ENCODE data around the gene PCNX2. TPM values are rescaled to one million over a fixed set of nuclear protein-coding genes. Genes with fewer than 3 reads are reported as not detected.

The PCNX2 gene
- total RNA-seq, 2 experiments from 2014 or later: 17.6 to 31.7 TPM

GRCh38 chr1:233277637-233278606 is 17.6 kb downstream of the PCNX2 start:
- no peaks in the 10 kb centered on the region for H3K27me3 Mint-ChIP-seq
- DNase-seq: no peak
- CTCF ChIA-PET: no interaction called here
- peaks cover 30% of the 10 kb centered on the region for H3K36me3 Mint-ChIP-seq
- H3K4me3 Mint-ChIP-seq: no peak overlapping the region
- no peak for ATAC-seq
- no peaks in the 10 kb centered on the region for H3K9me3 Mint-ChIP-seq (ENCODE audit: low read depth)
- no peak overlapping the region for H3K27ac Mint-ChIP-seq
- peaks cover 21% of the 10 kb centered on the region for H3K4me1 Mint-ChIP-seq

DNA sequence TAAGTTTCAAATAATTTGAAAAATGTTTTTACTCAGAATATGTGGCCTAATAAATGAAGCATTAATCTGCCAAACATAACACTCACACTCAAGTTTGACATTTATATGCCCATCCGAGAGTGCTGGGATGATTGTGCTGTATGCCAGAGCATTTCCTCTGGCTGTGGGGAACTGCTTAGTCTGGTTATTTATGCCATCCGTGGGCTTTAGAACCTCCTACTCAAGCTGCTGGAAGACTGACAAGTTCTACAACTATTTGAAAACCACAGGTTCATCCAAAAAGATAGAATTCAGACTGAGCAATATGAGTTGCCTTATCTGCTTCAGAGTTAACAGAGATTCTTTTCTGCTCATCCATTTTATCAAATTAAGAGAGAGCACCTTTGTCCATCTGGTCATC is 25.9 kb downstream of the PCNX2 start:
- Mint-ChIP-seq H3K27ac (no peak overlapping the region), H3K27me3 (no peaks in the 10 kb centered on the region), H3K36me3 (peaks cover 37% of the 10 kb centered on the region), H3K9me3 (ENCODE audit: low read depth) (no peaks in the 10 kb centered on the region), H3K4me3 (no peak overlapping the region), H3K4me1 (peaks cover 36% of the 10 kb centered on the region)
- ATAC-seq (no peak), DNase-seq (no peak)
- CTCF ChIA-PET: no interaction called here

- H3K27me3 Mint-ChIP-seq: no peaks in the 10 kb centered on the region
- peaks cover 38% of the 10 kb centered on the region for H3K36me3 Mint-ChIP-seq
- CTCF ChIA-PET: no interaction called here
- H3K4me1 Mint-ChIP-seq: peaks cover 33% of the 10 kb centered on the region
- H3K4me3 Mint-ChIP-seq: no peak overlapping the region
- ATAC-seq (no peak), DNase-seq (no peak)
- H3K27ac Mint-ChIP-seq: no peak overlapping the region
- H3K9me3 Mint-ChIP-seq (ENCODE audit: low read depth): no peaks in the 10 kb centered on the region
Measured at GRCh38 chr1:233268389-233269022, 27.0 kb downstream of the PCNX2 start.

DNA sequence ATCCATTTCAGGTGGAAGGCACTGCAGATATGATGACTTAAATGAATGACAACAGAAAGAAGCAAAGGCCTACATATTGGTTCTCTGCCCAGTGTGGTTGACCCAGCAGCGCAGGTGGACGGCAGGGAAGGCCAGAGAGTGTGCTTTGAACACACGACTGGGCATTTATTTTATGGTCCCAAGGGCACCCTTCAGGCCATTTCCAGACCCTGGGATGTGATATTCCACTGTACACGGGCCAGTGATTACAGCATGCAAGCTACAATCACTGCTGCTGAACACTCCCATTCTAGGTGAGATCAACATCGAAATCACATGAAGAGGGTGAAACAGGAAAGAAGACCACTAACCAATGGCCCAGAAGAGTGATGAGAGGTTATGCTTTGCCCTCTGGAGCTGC is 33.8 kb downstream of the PCNX2 start:
- no peak overlapping the region for H3K27ac Mint-ChIP-seq
- DNase-seq (no peak), ATAC-seq (no peak)
- no peak overlapping the region for H3K4me3 Mint-ChIP-seq
- H3K36me3 Mint-ChIP-seq: peaks cover 44% of the 10 kb centered on the region
- H3K9me3 Mint-ChIP-seq (ENCODE audit: low read depth): no peaks in the 10 kb centered on the region
- CTCF ChIA-PET: no interaction called here
- H3K4me1 Mint-ChIP-seq: peaks cover 23% of the 10 kb centered on the region
- no peaks in the 10 kb centered on the region for H3K27me3 Mint-ChIP-seq

- DNase-seq: no peak
- peak overlapping the region; percentile 3 for H3K27ac Mint-ChIP-seq
- ATAC-seq: peak; percentile 69
- peaks cover 42% of the 10 kb centered on the region for H3K36me3 Mint-ChIP-seq
- no peak overlapping the region for H3K4me3 Mint-ChIP-seq
- CTCF ChIA-PET: no interaction called here
- peaks cover 21% of the 10 kb centered on the region for H3K4me1 Mint-ChIP-seq
- no peaks in the 10 kb centered on the region for H3K9me3 Mint-ChIP-seq (ENCODE audit: low read depth)
- no peaks in the 10 kb centered on the region for H3K27me3 Mint-ChIP-seq
Measured at GRCh38 chr1:233261206-233261605, 34.3 kb downstream of the PCNX2 start.

DNA sequence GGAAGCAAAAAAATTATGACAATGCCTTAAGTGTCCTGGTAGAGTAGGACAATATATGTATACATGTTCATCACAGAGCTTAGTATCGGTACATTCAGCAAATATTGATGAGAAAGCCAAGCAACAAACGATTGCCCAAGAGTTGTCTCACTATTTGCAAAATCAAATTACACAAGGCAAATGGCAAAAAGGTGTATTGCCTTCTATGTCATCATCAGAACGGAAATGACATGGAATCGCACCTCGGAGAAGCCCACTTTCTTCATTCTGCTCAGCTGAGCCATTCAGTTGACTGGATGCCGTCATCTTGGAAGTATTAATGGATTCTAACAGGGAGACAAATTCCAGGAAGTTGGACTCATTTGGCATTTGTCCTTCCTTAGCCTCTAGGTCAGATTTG is 37.7 kb downstream of the PCNX2 start:
- Mint-ChIP-seq H3K4me3 (no peak overlapping the region), H3K27me3 (no peaks in the 10 kb centered on the region), H3K27ac (no peak overlapping the region), H3K4me1 (peaks cover 18% of the 10 kb centered on the region), H3K9me3 (ENCODE audit: low read depth) (no peaks in the 10 kb centered on the region), H3K36me3 (peaks cover 39% of the 10 kb centered on the region)
- DNase-seq (no peak), ATAC-seq (no peak)
- CTCF ChIA-PET: interaction anchor here (1.1 kb wide), 1 partner anchor 46 kb away, joined by 3 read pairs; no protein-coding TSS in a partner anchor

DNA sequence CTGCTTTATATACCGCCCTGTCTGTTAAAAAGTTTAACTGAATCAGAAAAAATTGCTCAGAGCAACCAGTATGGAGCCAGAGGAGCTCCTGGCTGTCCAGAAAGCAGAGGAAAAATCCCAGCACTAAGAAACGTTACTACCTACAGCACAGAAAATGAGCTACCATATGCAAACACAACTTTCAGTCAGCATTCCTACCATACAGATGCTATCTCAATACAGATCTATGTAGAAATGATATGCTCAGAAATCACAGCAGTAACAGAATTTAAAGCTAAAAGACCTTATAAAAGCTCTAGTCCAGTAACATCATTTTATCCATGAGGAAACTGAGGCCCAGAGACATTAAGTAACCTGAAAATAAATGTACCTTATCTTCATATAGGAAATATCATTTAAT is 38.7 kb downstream of the PCNX2 start:
- no peak overlapping the region for H3K4me3 Mint-ChIP-seq

GRCh38 chr1:233256191-233256590 is 39.3 kb downstream of the PCNX2 start:
- CTCF ChIA-PET: no interaction called here
- H3K27ac Mint-ChIP-seq: no peak overlapping the region
- H3K4me3 Mint-ChIP-seq: no peak overlapping the region
- no peaks in the 10 kb centered on the region for H3K27me3 Mint-ChIP-seq
- H3K4me1 Mint-ChIP-seq: peaks cover 10% of the 10 kb centered on the region
- DNase-seq (no peak), ATAC-seq (no peak)
- peaks cover 31% of the 10 kb centered on the region for H3K36me3 Mint-ChIP-seq
- no peaks in the 10 kb centered on the region for H3K9me3 Mint-ChIP-seq (ENCODE audit: low read depth)

More for the DNA sequence above, 38.7 kb downstream of the PCNX2 start:
- DNase-seq: no peak
- no peak overlapping the region for H3K27ac Mint-ChIP-seq
- H3K27me3 Mint-ChIP-seq: no peaks in the 10 kb centered on the region
- ATAC-seq: no peak
- peaks cover 16% of the 10 kb centered on the region for H3K4me1 Mint-ChIP-seq
- no peaks in the 10 kb centered on the region for H3K9me3 Mint-ChIP-seq (ENCODE audit: low read depth)
- peaks cover 37% of the 10 kb centered on the region for H3K36me3 Mint-ChIP-seq
- CTCF ChIA-PET: no interaction called here

DNA sequence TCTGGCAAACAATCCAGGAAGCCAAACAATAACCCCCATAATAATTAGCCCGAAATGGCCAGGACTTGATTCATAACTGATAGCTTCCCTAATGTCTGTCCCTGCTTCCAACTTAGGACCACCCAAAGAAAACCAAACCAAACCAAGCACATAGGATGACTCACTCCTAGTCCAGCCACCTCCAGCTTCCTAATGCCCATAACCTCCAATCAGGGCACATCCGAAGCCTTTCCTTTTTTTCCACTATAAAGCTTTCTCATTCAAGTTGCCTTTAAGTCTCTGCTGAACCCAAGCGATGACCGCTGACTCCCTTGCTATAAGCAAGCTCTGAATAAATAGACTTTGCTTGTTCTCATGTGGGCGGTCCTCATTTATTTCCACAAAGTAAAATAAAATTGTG is 40.4 kb downstream of the PCNX2 start:
- peaks cover 32% of the 10 kb centered on the region for H3K36me3 Mint-ChIP-seq
- no peaks in the 10 kb centered on the region for H3K27me3 Mint-ChIP-seq
- H3K9me3 Mint-ChIP-seq (ENCODE audit: low read depth): no peaks in the 10 kb centered on the region
- CTCF ChIA-PET: no interaction called here
- DNase-seq (no peak), ATAC-seq (no peak)
- H3K4me3 Mint-ChIP-seq: no peak overlapping the region
- H3K4me1 Mint-ChIP-seq: peaks cover 8% of the 10 kb centered on the region
- no peak overlapping the region for H3K27ac Mint-ChIP-seq

DNA sequence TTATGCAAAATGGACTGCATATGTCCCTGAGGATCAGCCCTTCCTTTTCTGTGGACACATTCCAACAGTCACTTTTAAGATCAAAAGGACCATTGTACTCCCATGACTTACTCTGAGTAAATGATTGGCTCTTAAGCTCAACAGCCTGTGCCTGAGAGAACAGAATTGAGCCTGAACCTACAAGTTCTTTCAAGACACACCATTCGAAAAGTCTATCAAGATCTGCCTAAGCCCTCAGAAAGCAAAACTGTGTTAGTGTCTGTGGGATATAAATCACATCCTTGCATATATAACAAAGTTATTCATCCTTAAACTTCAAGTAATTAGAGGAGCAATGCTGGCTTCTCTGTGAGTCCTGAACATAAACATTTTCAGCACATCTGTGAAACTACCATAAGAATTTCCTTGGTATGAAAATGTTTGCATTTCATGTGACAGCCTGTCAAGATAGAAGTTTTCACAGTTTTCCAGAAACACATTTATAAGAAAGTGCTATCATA is 41.6 kb downstream of the PCNX2 start:
- Mint-ChIP-seq H3K4me3 (no peak overlapping the region), H3K27ac (no peak overlapping the region), H3K9me3 (ENCODE audit: low read depth) (no peaks in the 10 kb centered on the region), H3K4me1 (peaks cover 1% of the 10 kb centered on the region), H3K36me3 (peaks cover 36% of the 10 kb centered on the region), H3K27me3 (no peaks in the 10 kb centered on the region)
- no peak for ATAC-seq
- DNase-seq: no peak
- CTCF ChIA-PET: no interaction called here

DNA sequence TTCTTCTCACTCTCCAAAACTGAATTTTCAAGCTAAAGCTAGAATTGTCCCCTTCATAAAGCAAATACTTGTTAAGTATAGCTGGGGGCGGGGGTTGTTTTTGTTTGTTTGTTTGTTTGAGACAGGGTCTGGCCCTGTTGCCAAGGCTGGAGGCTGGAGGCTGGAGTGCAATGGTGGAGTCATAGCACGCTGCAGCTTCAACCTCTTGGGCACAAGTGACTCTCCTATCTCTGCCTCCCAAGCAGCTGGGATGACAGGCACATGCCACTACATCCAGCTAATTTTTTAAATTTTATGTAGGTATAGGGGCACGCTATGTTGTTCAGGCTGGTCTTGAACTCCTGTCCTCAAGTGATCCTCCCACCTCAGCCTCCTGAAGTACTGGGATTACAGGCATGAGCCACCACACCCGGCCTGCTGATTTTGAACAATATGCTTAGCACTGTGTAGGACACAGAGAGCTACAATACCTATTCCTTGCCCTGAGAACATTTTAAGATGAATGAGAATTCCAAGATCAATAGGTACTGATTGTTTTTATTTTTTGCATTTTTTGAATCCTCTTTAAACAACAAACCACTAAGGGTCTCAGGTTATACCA is 42.2 kb downstream of the PCNX2 start:
- Mint-ChIP-seq H3K4me3 (no peak overlapping the region), H3K36me3 (peaks cover 36% of the 10 kb centered on the region), H3K27me3 (no peaks in the 10 kb centered on the region), H3K27ac (no peak overlapping the region), H3K4me1 (no peaks in the 10 kb centered on the region), H3K9me3 (ENCODE audit: low read depth) (no peaks in the 10 kb centered on the region)
- ATAC-seq (no peak), DNase-seq (no peak)
- CTCF ChIA-PET: no interaction called here

DNA sequence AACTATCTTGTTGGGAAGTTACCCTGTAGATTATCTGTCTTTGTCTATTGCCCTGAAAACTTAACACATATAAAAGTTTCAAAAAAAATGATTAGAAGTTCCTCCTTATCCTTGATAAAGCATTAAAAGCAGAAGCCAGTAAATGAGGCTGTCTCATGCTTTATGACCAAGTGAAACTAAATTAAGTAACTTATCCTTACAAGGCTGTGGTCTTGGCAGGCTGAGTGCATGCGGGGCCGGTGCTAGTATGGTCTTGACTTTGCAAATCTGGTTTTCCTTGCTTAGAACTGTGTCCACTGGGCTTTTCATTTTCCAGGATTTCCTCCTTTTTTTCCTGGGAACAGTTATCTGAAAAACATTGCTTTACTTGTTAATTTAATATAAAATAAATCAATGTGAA is 43.1 kb downstream of the PCNX2 start:
- Mint-ChIP-seq H3K36me3 (peaks cover 32% of the 10 kb centered on the region), H3K4me1 (no peaks in the 10 kb centered on the region), H3K4me3 (no peak overlapping the region), H3K9me3 (ENCODE audit: low read depth) (no peaks in the 10 kb centered on the region), H3K27me3 (no peaks in the 10 kb centered on the region), H3K27ac (no peak overlapping the region)
- DNase-seq: no peak
- no peak for ATAC-seq
- CTCF ChIA-PET: no interaction called here

- DNase-seq: no peak
- no peak overlapping the region for H3K27ac Mint-ChIP-seq
- peaks cover 27% of the 10 kb centered on the region for H3K36me3 Mint-ChIP-seq
- H3K27me3 Mint-ChIP-seq: no peaks in the 10 kb centered on the region
- ATAC-seq: no peak
- no peaks in the 10 kb centered on the region for H3K4me1 Mint-ChIP-seq
- no peak overlapping the region for H3K4me3 Mint-ChIP-seq
- no peaks in the 10 kb centered on the region for H3K9me3 Mint-ChIP-seq (ENCODE audit: low read depth)
- CTCF ChIA-PET: no interaction called here
Measured at GRCh38 chr1:233251201-233251720, 44.3 kb downstream of the PCNX2 start.
